ENCODE data around the gene PSMA5.

The PSMA5 gene

GRCh38 chr1:109466452-109467300 is 40.4 kb upstream of the PSMA5 start, which contains the start of gene SYPL2 (continued):
- TF ChIP-seq BCL11B (tag by site-specific recombination; IDR thresholded peaks at IDR 0.05; ENCODE audit: low read depth) (no peak), ZNF792 (tag by site-specific recombination; IDR thresholded peaks at IDR 0.05) (no peak), HOXC10 (CRISPR knock-in tag; IDR thresholded peaks at IDR 0.05) (no peak), ZNF621 (tag by site-specific recombination; IDR thresholded peaks at IDR 0.05) (no peak), ZNF146 (tag by site-specific recombination; IDR thresholded peaks at IDR 0.05) (no peak), TCF7L2 (IDR thresholded peaks at IDR 0.05; ENCODE audit: borderline replicate concordance, low read depth, low read length) (no peak), SCRT1 (tag by site-specific recombination; IDR thresholded peaks at IDR 0.05; ENCODE audit: borderline replicate concordance) (no peak), ZNF629 (tag by site-specific recombination; IDR thresholded peaks at IDR 0.05) (no peak), SETDB1 (IDR thresholded peaks at IDR 0.05; ENCODE audit: insufficient read length, low read length) (no peak), ZNF433 (tag by site-specific recombination; IDR thresholded peaks at IDR 0.05; ENCODE audit: low read depth) (no peak), AEBP2 (tag by site-specific recombination; IDR thresholded peaks at IDR 0.05; ENCODE audit: borderline replicate concordance) (no peak), IKZF3 (tag by site-specific recombination; IDR thresholded peaks at IDR 0.05) (no peak), ZNF324 (tag by site-specific recombination; IDR thresholded peaks at IDR 0.05) (no peak), ZNF404 (tag by site-specific recombination; IDR thresholded peaks at IDR 0.05) (no peak), ZNF341 (tag by site-specific recombination; IDR thresholded peaks at IDR 0.05; ENCODE audit: low read depth) (no peak), ZSCAN5A (tag by site-specific recombination; IDR thresholded peaks at IDR 0.05) (0 out of 2 replicates have a peak, but pooled peaks have one; percentile 20), ZNF362 (tag by site-specific recombination; IDR thresholded peaks at IDR 0.05) (no peak), FEZF1 (tag by site-specific recombination; IDR thresholded peaks at IDR 0.05) (no peak), GLI2 (tag by site-specific recombination; IDR thresholded peaks at IDR 0.05; ENCODE audit: borderline replicate concordance, low read depth) (no peak)

- Histone ChIP-seq H3K36me3 (ENCODE audit: control insufficient read depth in 2 of 2, insufficient read depth in 1 of 2, low read length in 2 of 2) (no peaks in the 10 kb centered on the region), H3K9me3 (ENCODE audit: control insufficient read depth, insufficient read depth, low read depth, low read length) (no peaks in the 10 kb centered on the region), H3K27ac (ENCODE audit: extremely low read depth, low read depth, low read length) (no peak overlapping the region; the same call in 1 of the 2 replicates), H3K4me1 (ENCODE audit: control insufficient read depth, insufficient read depth, low read length) (no peaks in the 10 kb centered on the region; the same call in 1 of the 2 replicates), H3K4me3 (ENCODE audit: low read depth, low read length) (peak overlapping the region; percentile 47)
- ChIA-PET POLR2A (interaction anchor here (1.0 kb wide), 1 partner anchor 366 kb away, joined by 4 read pairs; no protein-coding TSS in a partner anchor), CTCF (interaction anchor here (0.6 to 0.7 kb wide), 2 partner anchors 33 to 42 kb away, joined by 3 to 4 read pairs; no protein-coding TSS in a partner anchor)
- TF ChIP-seq PRDM10 (tag by site-specific recombination; IDR thresholded peaks at IDR 0.05) (0 out of 2 replicates have a peak, but pooled peaks have one; percentile 13), ZNF350 (tag by site-specific recombination; IDR thresholded peaks at IDR 0.05) (no peak), ZBTB8A (tag by site-specific recombination; IDR thresholded peaks at IDR 0.05) (peak; percentile 48; the same call in 1 of the 2 replicates), ZNF274 (IDR thresholded peaks at IDR 0.05; ENCODE audit: low read length) (no peak), ZNF274 (tag by site-specific recombination; IDR thresholded peaks at IDR 0.05; ENCODE audit: borderline replicate concordance) (no peak), ZNF248 (tag by site-specific recombination; IDR thresholded peaks at IDR 0.05) (no peak), ZBTB11 (tag by site-specific recombination; conservative IDR thresholded peaks at IDR 0.05; ENCODE audit: low read depth) (peak; percentile 86)
Observed at GRCh38 chr1:109466125-109466451, 39.8 kb upstream of the PSMA5 start.

Measured in HEK293 (cell line).